Measurements from ENCODE around the gene KCNA2. TPM values are rescaled to one million over a fixed set of nuclear protein-coding genes. Genes with fewer than 3 reads are reported as not detected.

Gene KCNA2
- total RNA-seq, 2 experiments from 2014 or later = 3.5 to 3.9 TPM

DNA sequence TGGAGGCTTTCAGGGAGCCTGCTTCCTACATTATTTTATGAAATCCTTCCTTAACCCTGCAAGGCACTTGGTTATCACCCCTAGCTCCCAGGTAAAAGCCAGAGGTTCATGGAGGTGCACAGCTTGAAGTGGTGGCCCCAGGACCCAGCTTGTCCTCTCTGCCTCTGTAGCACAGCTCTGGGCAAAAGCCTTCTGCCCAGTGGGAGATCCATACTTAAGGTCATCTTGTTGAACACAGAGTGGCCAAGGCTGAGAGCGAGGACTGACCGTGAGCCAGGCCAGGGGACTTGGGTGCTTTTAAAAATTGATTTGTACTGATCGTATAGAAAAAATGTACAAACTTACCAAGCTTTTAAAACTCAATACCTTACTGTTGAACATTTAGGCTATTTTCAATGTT is 33.4 kb downstream of the KCNA2 start:
- DNase-seq = no peak
- POLR2A ChIA-PET = no interaction called here
- H3K27me3 Mint-ChIP-seq = peaks cover 46% of the 10 kb centered on the region
- no peaks in the 10 kb centered on the region for H3K9me3 Mint-ChIP-seq
- H3K4me3 Mint-ChIP-seq = no peak overlapping the region
- H3K4me1 Mint-ChIP-seq = no peaks in the 10 kb centered on the region
- H3K27ac Mint-ChIP-seq = no peak overlapping the region
- no peaks in the 10 kb centered on the region for H3K36me3 Mint-ChIP-seq (ENCODE audit: low read depth)
- CTCF ChIA-PET = interaction anchor here (1.4 to 2.5 kb wide), 2 partner anchors 17 to 19 kb away, joined by 3 to 6 read pairs; no protein-coding TSS in a partner anchor

DNA sequence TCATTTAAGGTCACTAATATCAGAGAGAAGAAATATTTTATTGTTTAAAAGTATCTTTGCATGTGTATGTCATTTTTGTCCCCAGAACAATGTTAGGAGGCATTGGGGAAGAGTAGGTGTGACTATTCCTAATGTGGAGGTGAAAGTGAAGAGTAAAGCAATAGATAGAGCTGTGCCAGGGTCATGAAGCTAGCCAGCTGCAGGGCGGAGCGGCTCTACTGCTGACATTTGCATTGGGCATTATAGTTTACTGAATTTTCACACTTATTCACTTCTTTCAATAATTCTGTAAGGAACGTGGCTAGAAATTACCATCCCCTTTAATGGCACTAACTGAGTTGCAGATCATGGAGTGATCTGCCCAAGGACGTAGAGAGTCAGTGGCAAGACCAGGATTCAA is 35.3 kb downstream of the KCNA2 start:
- ChIA-PET CTCF (interaction anchor here (0.6 kb wide), 1 partner anchor 163 kb away, joined by 4 read pairs; no protein-coding TSS in a partner anchor), POLR2A (no interaction called here)
- H3K27me3 Mint-ChIP-seq = peaks cover 55% of the 10 kb centered on the region

DNA sequence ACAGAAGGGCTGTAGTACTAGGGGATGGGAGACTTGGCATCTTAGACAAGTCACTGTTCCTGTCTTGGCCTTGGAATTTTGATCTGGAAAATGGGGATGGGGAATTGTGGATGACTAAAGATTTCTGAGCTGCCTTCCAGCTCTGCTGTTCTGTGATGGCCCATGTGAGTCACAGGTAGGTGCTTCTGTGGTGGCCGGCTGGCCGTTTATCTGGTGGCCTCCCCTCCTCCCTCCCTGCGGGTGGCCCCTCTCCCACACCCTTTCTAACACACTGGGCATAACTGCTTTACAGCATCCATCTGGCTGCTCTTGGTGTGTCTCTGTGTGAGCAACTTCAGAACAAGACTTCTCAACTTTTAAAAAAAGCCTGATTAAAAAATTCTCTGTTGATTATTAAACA is 35.9 kb downstream of the KCNA2 start:
- ChIA-PET POLR2A (no interaction called here), CTCF (no interaction called here)
- Mint-ChIP-seq H3K27me3 (peaks cover 53% of the 10 kb centered on the region), H3K9me3 (no peaks in the 10 kb centered on the region), H3K4me1 (no peaks in the 10 kb centered on the region), H3K36me3 (ENCODE audit: low read depth) (no peaks in the 10 kb centered on the region), H3K27ac (no peak overlapping the region), H3K4me3 (no peak overlapping the region)
- no peak for DNase-seq

More for the DNA sequence above, 35.3 kb downstream of the KCNA2 start:
- no peaks in the 10 kb centered on the region for H3K36me3 Mint-ChIP-seq (ENCODE audit: low read depth)
- no peaks in the 10 kb centered on the region for H3K9me3 Mint-ChIP-seq
- no peak for DNase-seq
- H3K4me1 Mint-ChIP-seq = no peaks in the 10 kb centered on the region
- no peak overlapping the region for H3K4me3 Mint-ChIP-seq
- H3K27ac Mint-ChIP-seq = no peak overlapping the region

DNA sequence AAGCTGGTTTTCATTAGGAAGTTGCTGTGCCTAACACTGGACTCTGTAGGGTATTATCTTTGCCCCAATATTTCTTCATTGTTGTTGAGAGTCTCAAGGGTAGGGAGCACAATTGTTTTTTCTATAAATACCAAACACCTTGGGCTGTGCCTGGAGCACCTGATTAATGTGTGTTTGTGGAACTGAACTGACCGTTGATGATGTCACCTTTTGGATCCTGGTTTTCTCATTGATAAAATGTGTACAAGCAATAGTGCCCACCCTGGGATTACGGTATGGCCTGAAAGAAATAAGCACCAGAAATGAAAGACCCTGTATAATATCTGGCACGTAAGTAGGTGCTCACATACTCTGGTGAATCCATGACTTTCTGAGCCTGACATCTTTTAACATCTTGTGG is 39.3 kb downstream of the KCNA2 start:
- Mint-ChIP-seq H3K4me1 (no peaks in the 10 kb centered on the region), H3K27ac (no peak overlapping the region), H3K4me3 (no peak overlapping the region), H3K36me3 (ENCODE audit: low read depth) (no peaks in the 10 kb centered on the region), H3K27me3 (peaks cover 43% of the 10 kb centered on the region), H3K9me3 (no peaks in the 10 kb centered on the region)
- POLR2A ChIA-PET = no interaction called here
- CTCF ChIA-PET = no interaction called here
- no peak for DNase-seq

DNA sequence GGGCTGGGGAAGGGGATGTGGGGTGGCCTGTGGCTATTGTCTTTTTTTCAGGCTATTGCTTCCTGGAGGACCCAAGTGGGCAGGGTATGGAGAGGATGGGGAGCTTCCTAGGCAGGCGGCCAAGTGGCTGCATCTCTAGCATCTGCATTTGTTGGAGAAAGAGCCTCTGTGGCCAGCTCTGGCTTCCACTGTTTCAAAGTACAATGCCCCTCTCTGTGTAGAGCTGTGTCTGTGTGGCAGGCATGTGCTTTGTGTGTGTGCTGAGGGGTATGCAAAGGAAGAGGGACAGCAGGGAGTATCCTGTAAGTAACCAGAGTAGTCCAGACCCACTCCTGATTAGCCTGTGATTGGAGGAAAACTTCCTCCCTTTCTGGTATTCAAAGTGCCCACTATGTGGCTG is 40.6 kb downstream of the KCNA2 start:
- Mint-ChIP-seq H3K36me3 (ENCODE audit: low read depth) (no peaks in the 10 kb centered on the region), H3K4me1 (no peaks in the 10 kb centered on the region), H3K4me3 (no peak overlapping the region), H3K27ac (no peak overlapping the region), H3K27me3 (peaks cover 37% of the 10 kb centered on the region), H3K9me3 (no peaks in the 10 kb centered on the region)
- ChIA-PET CTCF (interaction anchor here (0.6 to 4.2 kb wide), 2 partner anchors 11 to 700 kb away, joined by 3 to 11 read pairs; no protein-coding TSS in a partner anchor), POLR2A (no interaction called here)
- DNase-seq = no peak

DNA sequence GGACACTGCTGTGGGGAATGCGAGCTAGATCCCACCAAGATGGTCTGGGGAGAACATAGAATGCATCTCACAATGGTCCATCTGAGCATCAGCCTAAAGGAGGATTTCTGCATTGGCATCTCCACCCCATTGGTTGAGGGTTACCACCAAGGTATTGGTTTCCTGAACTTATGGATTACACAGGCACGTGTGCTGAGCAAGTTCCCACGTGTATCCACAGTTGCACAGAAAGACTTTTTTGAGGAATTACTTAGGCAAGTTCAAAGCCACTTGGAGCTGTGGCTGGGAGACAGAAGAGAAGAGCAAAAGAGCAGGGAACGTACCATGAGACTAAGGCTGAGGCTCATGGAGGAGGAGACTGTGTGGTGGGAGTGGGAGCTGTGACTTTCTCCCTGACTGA is 43.1 kb downstream of the KCNA2 start:
- DNase-seq = no peak
- Mint-ChIP-seq H3K27ac (no peak overlapping the region), H3K4me1 (peaks cover 2% of the 10 kb centered on the region), H3K36me3 (ENCODE audit: low read depth) (no peaks in the 10 kb centered on the region), H3K4me3 (no peak overlapping the region), H3K27me3 (peaks cover 30% of the 10 kb centered on the region), H3K9me3 (no peaks in the 10 kb centered on the region)
- ChIA-PET CTCF (interaction anchor here (4.2 kb wide), 1 partner anchor 8 kb away, joined by 11 read pairs; no protein-coding TSS in a partner anchor), POLR2A (no interaction called here)

DNA sequence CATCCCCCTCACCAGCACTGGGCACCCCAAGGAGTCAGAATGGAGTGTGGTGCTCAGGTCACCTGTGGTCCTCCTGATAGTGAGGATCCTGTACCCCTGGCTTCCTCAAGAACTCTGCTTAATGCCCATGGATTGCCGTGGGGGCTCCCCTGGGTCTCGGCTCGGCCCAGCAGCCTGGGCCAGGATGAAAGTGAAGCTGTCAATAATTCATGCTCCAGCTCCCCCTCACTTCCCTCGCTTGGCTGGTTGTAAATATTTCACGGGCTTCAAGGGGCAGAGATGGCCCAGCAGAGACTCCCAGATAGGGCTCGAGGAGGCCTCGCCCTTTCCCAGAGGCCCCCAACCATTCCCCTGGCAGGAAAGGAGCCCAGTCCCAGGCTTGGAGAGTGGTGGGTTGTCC is 44.6 kb downstream of the KCNA2 start:
- Mint-ChIP-seq H3K4me3 (no peak overlapping the region), H3K36me3 (ENCODE audit: low read depth) (no peaks in the 10 kb centered on the region), H3K27me3 (peaks cover 27% of the 10 kb centered on the region), H3K9me3 (no peaks in the 10 kb centered on the region), H3K4me1 (peaks cover 2% of the 10 kb centered on the region), H3K27ac (no peak overlapping the region)
- no peak for DNase-seq
- ChIA-PET POLR2A (no interaction called here), CTCF (interaction anchor here (1.7 to 4.2 kb wide), 2 partner anchors 7 to 13 kb away, joined by 6 to 11 read pairs; no protein-coding TSS in a partner anchor)

DNA sequence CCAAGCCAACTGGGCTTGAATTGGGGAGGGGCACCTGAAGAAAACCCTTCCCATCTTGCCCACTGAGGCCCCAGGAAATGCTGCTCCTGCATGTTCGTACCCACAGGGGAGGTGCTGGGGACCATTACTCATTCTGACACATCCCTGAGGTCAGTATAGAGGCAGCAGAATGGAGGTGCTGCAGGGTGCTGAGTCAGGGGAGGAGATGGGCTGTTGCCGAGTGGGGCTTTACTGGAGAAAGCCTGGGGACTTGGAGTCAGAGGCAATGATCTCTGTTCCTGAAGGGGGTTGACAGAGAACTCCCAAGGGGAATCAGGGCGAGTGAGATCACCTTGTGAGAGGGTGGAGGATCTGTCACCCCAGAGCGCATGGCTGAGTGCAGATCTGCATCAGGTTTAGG is 47.0 kb downstream of the KCNA2 start:
- Mint-ChIP-seq H3K9me3 (no peaks in the 10 kb centered on the region), H3K27me3 (peaks cover 36% of the 10 kb centered on the region)
- CTCF ChIA-PET = no interaction called here

DNA sequence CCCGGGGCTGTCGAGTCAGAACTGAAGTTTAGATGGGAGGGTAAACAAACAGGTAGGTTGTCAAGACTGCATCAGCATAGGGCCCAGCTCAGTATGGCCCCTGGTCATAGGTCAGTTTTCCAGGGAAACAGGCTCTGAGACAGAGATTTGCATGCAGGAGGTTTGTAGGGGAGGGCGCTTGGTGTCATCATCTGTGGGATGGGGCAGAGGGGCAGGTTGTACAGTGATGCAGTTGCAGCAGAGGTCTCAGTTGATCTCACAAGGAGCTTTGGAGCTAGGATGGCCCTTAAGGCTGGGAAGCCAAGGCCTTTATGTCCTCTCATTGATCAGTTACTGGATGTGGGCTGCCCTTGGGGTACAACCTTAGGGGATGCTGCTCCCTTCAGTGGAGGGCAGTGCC is 48.7 kb downstream of the KCNA2 start:
- no peaks in the 10 kb centered on the region for H3K36me3 Mint-ChIP-seq (ENCODE audit: low read depth)
- no peaks in the 10 kb centered on the region for H3K9me3 Mint-ChIP-seq
- peaks cover 50% of the 10 kb centered on the region for H3K27me3 Mint-ChIP-seq
- ChIA-PET CTCF (interaction anchor here (0.7 to 2.0 kb wide), 7 partner anchors 15 to 226 kb away, joined by 3 to 7 read pairs (median 3); no protein-coding TSS in a partner anchor), POLR2A (no interaction called here)
- peaks cover 2% of the 10 kb centered on the region for H3K4me1 Mint-ChIP-seq
- no peak for DNase-seq
- no peak overlapping the region for H3K27ac Mint-ChIP-seq
- H3K4me3 Mint-ChIP-seq = no peak overlapping the region

More for the DNA sequence above, 47.0 kb downstream of the KCNA2 start:
- H3K4me1 Mint-ChIP-seq = peaks cover 2% of the 10 kb centered on the region
- no peak overlapping the region for H3K27ac Mint-ChIP-seq
- no peak overlapping the region for H3K4me3 Mint-ChIP-seq
- DNase-seq = no peak
- POLR2A ChIA-PET = no interaction called here
- H3K36me3 Mint-ChIP-seq (ENCODE audit: low read depth) = no peaks in the 10 kb centered on the region

DNA sequence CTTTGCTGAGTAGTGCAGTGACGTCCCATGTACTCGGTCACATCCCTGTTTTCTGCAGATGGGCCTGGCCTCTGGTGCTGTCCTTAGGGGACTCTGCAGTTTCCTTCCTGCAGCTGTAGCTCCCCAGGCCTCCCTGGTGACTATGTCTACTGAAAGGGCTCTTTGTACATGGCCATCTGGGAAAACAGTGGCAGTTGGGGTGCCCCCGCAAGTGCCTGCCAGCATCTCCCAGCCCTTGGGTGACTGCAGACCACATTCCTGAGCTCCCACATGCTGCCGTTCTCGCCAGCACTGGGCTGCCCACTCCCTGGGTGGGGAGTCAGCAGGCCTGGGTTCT is 49.7 kb downstream of the KCNA2 start:
- Mint-ChIP-seq H3K4me1 (peaks cover 2% of the 10 kb centered on the region), H3K27me3 (peaks cover 50% of the 10 kb centered on the region), H3K9me3 (no peaks in the 10 kb centered on the region), H3K27ac (no peak overlapping the region), H3K36me3 (ENCODE audit: low read depth) (no peaks in the 10 kb centered on the region), H3K4me3 (no peak overlapping the region)
- POLR2A ChIA-PET = interaction anchor here (0.6 kb wide), 1 partner anchor 43 kb away, joined by 5 read pairs; no protein-coding TSS in a partner anchor
- CTCF ChIA-PET = interaction anchor here (0.6 to 3.0 kb wide), 10 partner anchors 7 to 1342 kb away, joined by 3 to 11 read pairs (median 4); no protein-coding TSS in a partner anchor
- no peak for DNase-seq

DNA sequence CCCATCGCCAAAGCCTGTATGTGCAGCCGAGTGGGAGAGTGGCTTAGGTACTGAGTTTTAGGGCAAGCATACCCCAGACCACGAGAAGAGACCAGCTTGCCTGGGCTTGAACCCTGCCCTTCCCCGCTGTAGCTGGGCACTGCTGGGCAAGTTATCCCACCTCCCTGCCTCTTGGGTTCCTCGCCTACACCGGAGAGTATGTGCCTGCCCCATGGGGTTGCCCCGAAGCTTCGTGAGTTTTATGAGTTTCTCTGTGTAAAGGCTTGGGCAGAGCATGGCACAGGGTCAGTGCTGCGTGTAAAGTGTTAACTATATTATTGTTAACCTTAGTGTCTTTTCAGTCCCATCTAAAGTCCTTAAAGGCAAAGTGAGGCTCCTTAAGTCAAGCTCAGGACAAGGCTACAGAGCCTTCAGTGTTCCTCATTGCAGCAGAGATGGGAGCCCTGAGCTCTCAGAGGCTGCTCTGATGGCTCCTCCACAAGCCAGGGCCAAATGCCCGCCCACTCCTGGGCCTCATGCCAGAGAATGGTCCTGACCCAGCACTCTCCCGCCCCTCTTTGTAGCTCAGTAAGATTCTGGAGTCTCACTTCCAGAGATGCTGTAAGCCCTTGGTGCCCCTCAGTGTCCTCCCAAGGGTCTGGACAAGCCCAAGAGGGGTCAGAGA is 50.2 kb downstream of the KCNA2 start:
- ChIA-PET POLR2A (no interaction called here), CTCF (interaction anchor here (0.6 to 3.0 kb wide), 17 partner anchors 8 to 231 kb away, joined by 3 to 11 read pairs (median 3); partner anchors contain the start of gene KCNA2)
- no peak for DNase-seq
- Mint-ChIP-seq H3K4me3 (no peak overlapping the region), H3K9me3 (no peaks in the 10 kb centered on the region), H3K27ac (no peak overlapping the region), H3K4me1 (peaks cover 2% of the 10 kb centered on the region), H3K27me3 (peaks cover 50% of the 10 kb centered on the region), H3K36me3 (ENCODE audit: low read depth) (no peaks in the 10 kb centered on the region)

DNA sequence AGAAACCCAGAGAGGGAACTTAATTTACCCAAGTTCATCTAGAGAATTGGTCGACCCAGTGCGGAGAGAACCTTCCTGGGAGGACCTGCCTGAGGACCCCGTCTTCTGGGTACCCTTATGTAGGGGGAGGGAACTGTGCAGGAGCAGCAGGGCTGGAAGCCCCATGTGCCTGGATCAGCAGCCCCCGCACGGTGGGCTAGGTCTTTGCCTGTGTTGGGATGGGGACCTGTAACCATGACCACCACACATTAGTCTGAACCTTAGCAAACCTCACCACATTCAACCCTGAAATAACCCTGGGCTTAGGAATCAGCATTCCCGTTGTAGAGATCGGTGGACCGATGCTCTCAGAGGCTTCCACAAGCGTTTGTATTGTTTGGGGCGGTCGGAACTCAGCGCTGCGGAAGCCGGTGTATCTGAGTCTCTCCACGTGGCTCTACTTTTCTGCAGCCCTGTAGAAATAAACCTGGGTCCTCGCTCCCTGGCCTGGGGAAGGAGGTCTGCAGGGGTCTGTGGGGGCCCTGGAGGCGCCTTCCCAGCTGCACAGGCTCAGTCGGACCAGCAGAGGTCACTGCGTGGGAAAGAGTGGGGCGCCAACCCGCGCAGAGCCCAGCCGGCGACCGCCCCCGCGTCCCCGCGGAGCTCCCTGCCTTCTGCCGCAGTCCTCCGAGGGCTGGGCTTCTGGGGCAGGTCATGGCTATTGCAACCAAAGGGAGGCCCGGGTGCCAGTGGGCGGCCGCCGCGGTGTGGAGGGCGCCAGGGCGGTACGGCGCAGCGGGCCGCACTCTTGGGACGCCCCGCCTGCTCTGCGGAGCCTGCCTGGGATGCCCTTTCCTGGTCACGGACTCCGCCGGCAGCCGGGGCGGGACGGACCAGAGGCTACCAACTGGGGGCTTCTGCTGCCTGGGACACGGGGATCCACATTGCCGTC is 51.0 kb downstream of the KCNA2 start:
- Mint-ChIP-seq H3K27ac (no peak overlapping the region), H3K36me3 (ENCODE audit: low read depth) (no peaks in the 10 kb centered on the region), H3K27me3 (peaks cover 50% of the 10 kb centered on the region), H3K4me3 (no peak overlapping the region), H3K4me1 (peaks cover 2% of the 10 kb centered on the region), H3K9me3 (no peaks in the 10 kb centered on the region)
- ChIA-PET CTCF (interaction anchor here (0.6 to 3.0 kb wide), 16 partner anchors 9 to 232 kb away, joined by 3 to 11 read pairs (median 3); partner anchors contain the start of gene KCNA2), POLR2A (interaction anchor here (0.6 kb wide), 1 partner anchor 118 kb away, joined by 5 read pairs; no protein-coding TSS in a partner anchor)
- DNase-seq = peak; percentile 46

DNA sequence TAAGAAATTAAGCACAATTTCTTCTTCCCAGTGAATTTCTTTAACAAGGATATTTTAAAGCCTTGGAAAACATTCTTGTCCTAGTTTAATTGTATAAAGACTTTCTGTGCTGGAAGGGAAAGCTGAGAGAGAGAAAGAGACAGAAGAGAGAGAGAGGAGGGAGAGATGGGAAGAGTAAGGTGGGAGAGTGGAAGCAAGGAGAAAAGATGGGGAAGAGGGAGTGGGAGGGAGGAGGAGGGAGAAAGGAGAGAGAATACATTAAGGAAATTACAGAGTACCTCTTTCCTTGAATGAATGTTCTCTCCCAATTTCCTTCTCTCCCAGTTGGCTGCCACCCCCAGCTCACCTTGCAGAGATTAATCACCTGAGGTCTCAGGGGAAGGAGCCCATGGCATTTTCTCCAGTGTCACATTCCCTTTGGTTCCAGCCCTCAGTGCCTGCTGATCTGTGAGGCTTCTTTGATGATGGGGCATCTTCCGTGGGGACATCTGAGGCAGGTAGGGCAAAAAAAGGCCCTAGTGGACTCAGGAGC is 54.8 kb downstream of the KCNA2 start:
- POLR2A ChIA-PET = no interaction called here

More for the DNA sequence above, 54.8 kb downstream of the KCNA2 start:
- Mint-ChIP-seq H3K27ac (no peak overlapping the region), H3K27me3 (peaks cover 33% of the 10 kb centered on the region), H3K4me1 (no peaks in the 10 kb centered on the region), H3K4me3 (no peak overlapping the region), H3K36me3 (ENCODE audit: low read depth) (no peaks in the 10 kb centered on the region), H3K9me3 (no peaks in the 10 kb centered on the region)
- CTCF ChIA-PET = interaction anchor here (1.2 to 1.4 kb wide), 2 partner anchors 13 to 27 kb away, joined by 3 read pairs; no protein-coding TSS in a partner anchor
- DNase-seq = no peak
